GM12873 (cell line): ENCODE measurements around the gene PLEKHA1.

Experiments used
- CTCF ChIP-seq: IDR thresholded peaks from 2 replicates; pipeline ENCODE4 v1.5.1; 2012; ENCODE audit warnings: low read depth, mild to moderate bottlenecking, moderate library complexity, low read length, control low read depth; ENCODE audit not compliant: insufficient read depth; ENCODE audit errors: missing control alignments

PLEKHA1 gene

GRCh38 chr10:122468926-122469781, 94.6 kb downstream of the PLEKHA1 start:
- no peak for TF ChIP-seq CTCF

- TF ChIP-seq CTCF = no peak
Observed at GRCh38 chr10:122469848-122470247, 95.3 kb downstream of the PLEKHA1 start.

- TF ChIP-seq CTCF = no peak
Observed at GRCh38 chr10:122471531-122472177, 97.1 kb downstream of the PLEKHA1 start.

GRCh38 chr10:122473116-122473515, 98.6 kb downstream of the PLEKHA1 start:
- no peak for TF ChIP-seq CTCF

GRCh38 chr10:122474131-122474818, 99.8 kb downstream of the PLEKHA1 start:
- TF ChIP-seq CTCF = no peak

- TF ChIP-seq CTCF = no peak
Observed at GRCh38 chr10:122475100-122475499, 100.6 kb downstream of the PLEKHA1 start.
